A549 treated with CORT108297 at 1 μM for 4 hours (cell line): ENCODE results near the gene FAM90A1. TPM values are rescaled to one million over a fixed set of nuclear protein-coding genes. Genes with fewer than 3 reads are reported as not detected.

ENCODE experiments used
- total RNA-seq: library from RNA; stranded (reverse); fragments of 200-300 nt; extraction: Qiagen RNA extraction; gene quantifications from 5 replicates; pipeline ENCODE4 v1.2.3, GENCODE V29; 2022

Gene FAM90A1, protein sequence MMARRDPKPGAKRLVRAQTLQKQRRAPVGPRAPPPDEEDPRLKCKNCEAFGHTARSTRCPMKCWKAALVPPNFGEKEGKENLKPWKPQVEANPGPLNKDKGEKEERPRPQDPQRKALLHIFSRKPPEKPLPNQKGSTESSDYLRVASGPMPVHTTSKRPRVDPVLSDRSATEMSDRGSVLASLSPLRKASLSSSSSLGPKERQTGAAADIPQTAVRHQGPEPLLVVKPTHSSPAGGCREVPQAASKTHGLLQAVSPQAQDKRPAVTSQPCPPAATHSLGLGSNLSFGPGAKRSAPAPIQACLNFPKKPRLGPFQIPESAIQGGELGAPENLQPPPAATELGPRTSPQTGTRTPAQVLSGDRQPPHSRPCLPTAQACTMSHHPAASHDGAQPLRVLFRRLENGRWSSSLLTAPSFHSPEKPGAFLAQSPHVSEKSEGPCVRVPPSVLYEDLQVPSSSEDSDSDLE
- 0.03 to 0.10 TPM (median 0.07 TPM) in 5 replicates for total RNA-seq

DNA sequence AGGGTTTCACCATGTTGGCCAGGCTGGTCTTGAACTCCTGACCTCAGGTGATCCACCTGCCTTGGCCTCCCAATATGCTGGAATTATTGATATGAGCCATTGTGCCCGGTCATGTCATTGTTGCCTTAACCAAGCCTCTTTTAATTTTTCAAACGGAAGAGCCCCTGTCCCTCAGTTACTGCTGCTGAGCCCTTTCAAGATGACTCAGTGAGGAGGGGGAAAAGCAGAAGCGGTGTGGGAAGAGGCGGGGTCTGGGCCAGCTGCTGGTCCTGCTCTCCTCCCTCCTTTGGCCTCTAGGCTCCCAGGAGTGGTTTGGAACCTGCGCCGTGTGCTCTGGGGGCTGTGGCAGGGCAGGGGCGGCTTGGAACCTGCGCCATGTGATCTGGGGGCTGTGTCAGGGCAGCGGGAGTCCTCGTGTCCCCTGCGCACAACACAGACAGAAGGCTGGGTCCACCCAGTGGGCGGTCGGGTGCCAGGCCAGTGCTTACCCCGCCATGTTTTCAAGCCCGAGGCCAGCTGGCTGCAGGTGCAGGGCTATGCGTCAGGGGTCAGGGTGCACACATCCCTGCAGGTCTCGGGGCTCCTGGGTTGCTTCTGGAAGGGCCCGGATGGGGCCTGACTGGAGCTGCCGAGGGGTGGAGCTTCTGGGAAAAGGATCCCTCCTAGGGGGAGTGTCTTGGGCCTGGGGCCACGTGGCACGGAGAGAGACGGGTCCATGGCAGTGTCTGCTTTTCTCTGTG lies at the start of gene FAM90A1:
Gene FAM90A1 (minus strand): TSS at position 627 of the 740 bp plus-strand sequence. CDS start 2,786 bp downstream, outside the sequence.

Other genes starting within 250 kb of the FAM90A1 start
- 6.8 to 9.6 TPM (median 9.2 TPM) in 5 replicates for gene FOXJ2, start 194.9 kb downstream of the FAM90A1 start, total RNA-seq
- not detected in 5 replicates for gene C3AR1, start 161.3 kb downstream of the FAM90A1 start, total RNA-seq
- gene NECAP1, start 145.3 kb downstream of the FAM90A1 start, total RNA-seq = 12.8 to 20.8 TPM (median 14.4 TPM) in 5 replicates
- gene CLEC4A, start 104.0 kb downstream of the FAM90A1 start, total RNA-seq = 0.15 to 0.31 TPM (median 0.21 TPM) in 3 of 5 replicates, not detected in the others
- not detected in 5 replicates for gene ZNF705A, start 70.6 kb downstream of the FAM90A1 start, total RNA-seq
- not detected in 5 replicates for gene CLEC6A, start 228.3 kb upstream of the FAM90A1 start, total RNA-seq